ENCODE data around the gene C22orf39. TPM values are rescaled to one million over a fixed set of nuclear protein-coding genes. Genes with fewer than 3 reads are reported as not detected.
"Not testable (repeated sequence)": the region's sequence is repeated elsewhere in the genome, so short reads cannot be mapped to it uniquely, and the experiment has no call there.

Gene C22orf39
- polyA plus RNA-seq, 6 donors from 2014 or later: 64.8 to 102 (median 73.0) TPM

DNA sequence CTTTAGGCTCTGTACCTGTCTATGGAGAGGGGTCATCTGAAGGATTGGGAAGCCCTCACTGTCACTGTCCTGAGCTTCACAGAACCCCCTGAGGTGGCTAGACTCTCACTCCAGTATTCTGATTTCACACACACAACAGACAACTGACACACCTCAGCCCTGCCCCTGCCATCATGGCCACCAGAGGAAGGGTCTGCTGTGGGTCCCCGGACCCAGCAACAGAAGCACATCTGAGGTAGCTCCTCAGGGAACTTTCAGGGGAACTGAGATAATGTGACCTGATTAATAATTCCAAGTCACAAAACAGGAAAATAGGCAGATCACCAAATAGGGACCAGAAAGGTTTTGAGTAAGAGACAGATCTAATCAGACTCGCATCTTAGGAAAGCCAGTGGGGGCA lies 7.5 kb upstream of the C22orf39 start:
- peaks cover 15 to 16% of the 10 kb centered on the region in 2 donors for H3K36me3 Mint-ChIP-seq
- peaks cover 0 to 5% (median 3%) of the 10 kb centered on the region in 3 donors for H3K4me1 Mint-ChIP-seq

DNA sequence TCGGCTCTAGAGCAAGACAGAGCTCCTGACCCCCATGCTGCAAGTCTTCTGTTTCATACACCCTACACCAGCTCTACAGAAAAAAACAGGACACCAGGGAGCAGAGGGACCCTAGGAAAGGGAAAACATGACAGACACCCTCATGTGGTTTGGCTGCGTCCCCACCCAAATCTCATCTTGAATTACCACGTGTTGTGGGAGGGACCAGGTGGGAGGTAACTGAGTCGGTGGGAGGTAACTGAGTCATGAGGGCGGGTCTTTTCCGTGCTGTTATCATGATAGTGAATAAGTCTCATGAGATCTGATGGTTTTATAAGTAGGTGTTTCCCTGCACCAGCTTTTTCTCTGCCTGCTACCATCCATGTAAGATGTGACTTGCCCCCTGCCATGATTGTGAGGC lies 6.6 kb upstream of the C22orf39 start:
- Mint-ChIP-seq H3K36me3 (peaks cover 15 to 16% of the 10 kb centered on the region in 2 donors), H3K4me3 (peak overlapping the region in 1 of 8 donors; percentile 56), H3K9me3 (no peaks in the 10 kb centered on the region), H3K4me1 (peaks cover 3 to 6% (median 5%) of the 10 kb centered on the region in 3 donors), H3K27ac (peak overlapping the region in 3 of 6 donors; percentile 20 to 67 (median 53)), H3K27me3 (no peaks in the 10 kb centered on the region)
- DNase-seq (no peak), ATAC-seq (ENCODE audit: low read depth in 2 of 2) (no peak)

More for the DNA sequence above, 7.5 kb upstream of the C22orf39 start:
- H3K27ac Mint-ChIP-seq: peak overlapping the region in 1 of 6 donors; percentile 67
- ATAC-seq (ENCODE audit: low read depth in 2 of 2) (no peak), DNase-seq (no peak)
- H3K4me3 Mint-ChIP-seq: no peak overlapping the region
- no peaks in the 10 kb centered on the region for H3K9me3 Mint-ChIP-seq
- no peaks in the 10 kb centered on the region for H3K27me3 Mint-ChIP-seq

DNA sequence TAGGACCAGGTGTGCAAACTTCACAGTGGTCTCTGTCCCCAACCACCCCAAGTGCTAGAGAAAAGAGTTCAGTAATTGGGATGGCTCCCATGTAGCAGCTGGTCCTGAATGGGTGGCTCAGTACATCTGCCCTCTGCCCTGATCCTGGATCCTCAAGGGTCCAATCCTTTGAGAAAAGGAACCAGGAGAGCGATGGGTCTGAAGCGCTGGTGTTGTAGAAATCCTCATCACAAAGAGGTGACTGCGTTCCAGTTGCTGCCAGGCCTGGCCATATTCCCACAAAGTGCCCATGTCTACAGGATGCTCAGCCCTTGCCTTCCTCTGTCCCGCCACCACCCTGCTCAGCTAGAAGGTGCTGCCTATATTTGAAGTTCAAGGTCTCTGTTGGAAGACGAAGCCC lies 6.2 kb upstream of the C22orf39 start:
- Mint-ChIP-seq H3K27ac (peak overlapping the region in 2 of 6 donors; percentile 20 to 60), H3K27me3 (no peaks in the 10 kb centered on the region), H3K4me3 (no peak overlapping the region), H3K4me1 (peaks cover 3 to 8% (median 5%) of the 10 kb centered on the region in 3 donors), H3K36me3 (peaks cover 15 to 16% of the 10 kb centered on the region in 2 donors), H3K9me3 (no peaks in the 10 kb centered on the region)
- no peak for ATAC-seq (ENCODE audit: low read depth in 2 of 2)
- no peak for DNase-seq

DNA sequence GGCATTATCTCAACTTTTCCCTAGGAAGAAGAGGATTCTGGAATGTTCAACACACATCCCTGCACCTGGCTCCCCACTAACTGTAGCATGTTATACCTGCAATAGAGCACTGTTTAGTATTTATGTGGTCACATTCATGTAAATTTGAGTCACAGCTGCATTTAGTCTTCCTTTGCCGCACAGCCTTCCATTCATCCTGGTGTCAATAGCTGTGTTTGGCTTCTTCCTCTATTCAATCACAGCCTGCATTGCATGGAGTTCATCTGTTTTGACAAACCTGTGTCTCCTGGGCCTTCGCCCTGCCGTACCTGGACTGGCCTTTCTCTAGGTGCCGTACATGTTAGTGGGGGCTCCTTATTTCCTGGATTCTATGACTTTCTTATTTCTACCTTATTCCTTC lies 4.1 kb upstream of the C22orf39 start:
- Mint-ChIP-seq H3K27ac (peak overlapping the region in 2 of 6 donors; percentile 46 to 85), H3K9me3 (no peaks in the 10 kb centered on the region), H3K4me3 (no peak overlapping the region), H3K27me3 (no peaks in the 10 kb centered on the region), H3K36me3 (peaks cover 15 to 16% of the 10 kb centered on the region in 2 donors), H3K4me1 (peaks cover 17 to 21% (median 18%) of the 10 kb centered on the region in 3 donors)
- no peak for DNase-seq
- ATAC-seq (ENCODE audit: low read depth in 2 of 2): no peak

DNA sequence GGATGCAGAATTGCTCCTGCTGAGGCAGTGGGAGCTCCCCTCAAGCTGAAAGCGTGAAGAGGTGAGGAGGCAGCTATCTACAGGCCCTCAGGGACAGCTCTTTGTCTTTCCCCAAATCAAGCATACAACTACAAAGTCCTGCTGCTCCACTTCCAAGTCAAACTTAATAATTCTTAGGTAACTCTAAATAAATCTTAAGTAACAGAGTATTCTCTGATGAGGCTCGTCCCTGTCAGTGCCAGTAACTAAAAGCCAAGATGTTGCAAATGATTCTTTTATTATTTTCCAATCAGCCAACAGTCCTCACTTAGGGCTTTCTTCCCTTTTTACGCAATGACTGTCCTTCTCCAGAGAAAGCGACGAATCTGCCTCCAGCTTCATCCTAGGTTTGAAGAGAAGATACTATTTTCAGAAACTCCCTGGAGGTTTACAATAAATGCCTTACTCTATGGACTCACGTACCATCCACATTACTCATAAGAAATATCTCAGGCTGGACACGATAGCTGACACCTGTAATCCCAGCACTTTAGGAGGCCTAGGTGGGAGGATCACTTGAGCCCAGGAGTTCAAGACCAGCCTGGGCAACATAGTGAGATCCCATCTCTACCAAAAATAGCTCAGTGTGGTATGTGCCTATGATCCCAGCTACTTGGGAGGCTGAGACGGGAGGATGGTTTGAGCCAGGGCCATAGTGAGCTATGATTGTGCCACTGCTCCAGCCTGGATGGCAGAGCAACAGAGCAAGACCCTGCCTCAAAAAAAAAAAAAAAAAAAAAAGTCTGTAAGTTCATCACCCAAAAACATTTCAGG lies 3.1 kb upstream of the C22orf39 start:
- no peaks in the 10 kb centered on the region for H3K27me3 Mint-ChIP-seq
- H3K36me3 Mint-ChIP-seq: peaks cover 9 to 16% of the 10 kb centered on the region in 2 donors
- no peak for DNase-seq
- no peaks in the 10 kb centered on the region for H3K9me3 Mint-ChIP-seq
- H3K4me3 Mint-ChIP-seq: peak overlapping the region in 1 of 8 donors; percentile 48
- H3K4me1 Mint-ChIP-seq: peaks cover 20 to 30% (median 24%) of the 10 kb centered on the region in 3 donors
- no peak for ATAC-seq (ENCODE audit: low read depth in 2 of 2)
- peak overlapping the region in 1 of 6 donors; percentile 19 for H3K27ac Mint-ChIP-seq

DNA sequence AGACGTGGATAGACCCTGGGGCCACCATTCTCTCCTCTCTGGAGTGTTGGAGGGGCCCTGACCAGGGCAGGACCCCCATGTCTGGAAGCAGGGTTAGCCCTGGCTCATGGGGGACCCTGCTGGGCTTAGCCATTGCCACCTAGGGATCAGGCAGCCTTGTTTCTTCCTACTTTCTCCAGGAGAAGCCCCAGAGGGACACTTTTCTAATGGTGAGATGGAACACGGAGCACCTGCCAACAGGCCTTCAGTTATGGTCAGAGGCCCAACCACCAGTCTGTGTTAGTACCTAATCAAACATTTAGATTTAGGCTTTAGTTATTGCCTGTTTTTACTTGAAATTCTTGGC lies 1.9 kb upstream of the C22orf39 start:
- peak overlapping the region in 3 of 6 donors; percentile 34 to 86 (median 48) for H3K27ac Mint-ChIP-seq

DNA sequence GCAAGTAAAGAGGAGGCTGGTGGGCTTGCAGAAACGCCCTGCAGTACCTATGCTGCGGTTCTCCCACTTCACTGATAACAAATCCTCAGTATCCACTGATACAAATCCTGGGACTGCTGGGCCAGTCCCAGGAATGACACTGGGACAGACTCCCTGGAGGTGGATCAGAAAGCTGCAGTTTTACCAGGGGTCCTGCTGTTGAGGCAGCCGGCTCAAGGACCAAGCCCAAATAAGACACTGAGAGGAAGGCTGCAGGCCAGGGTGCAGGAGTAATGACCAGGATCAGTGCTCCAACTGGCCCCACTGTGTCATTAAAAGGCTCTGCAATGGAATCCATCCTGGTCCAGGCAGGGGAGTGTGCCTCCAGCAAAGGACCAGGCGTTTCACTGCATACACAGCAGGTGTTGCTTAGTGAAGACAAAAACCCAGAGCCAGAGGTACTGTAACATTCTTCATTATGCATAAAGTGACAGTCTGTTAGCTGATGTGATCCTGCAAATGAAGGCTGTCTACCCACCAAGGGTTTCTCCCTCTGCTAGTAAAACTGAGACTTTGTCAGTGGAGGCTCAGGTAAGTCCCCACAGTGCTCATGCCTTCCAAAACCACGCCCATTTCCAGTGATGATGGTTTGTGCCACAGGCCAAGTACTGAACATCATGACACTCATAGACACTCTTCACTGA lies 1.4 kb upstream of the C22orf39 start:
- no peak for DNase-seq
- Mint-ChIP-seq H3K36me3 (peaks cover 0 to 2% of the 10 kb centered on the region in 2 donors), H3K4me1 (peaks cover 29 to 47% (median 39%) of the 10 kb centered on the region in 3 donors), H3K9me3 (no peaks in the 10 kb centered on the region), H3K27ac (peak overlapping the region in 4 of 6 donors; percentile 48 to 99 (median 98)), H3K4me3 (peak overlapping the region; percentile 80 to 99 (median 97)), H3K27me3 (no peaks in the 10 kb centered on the region)
- ATAC-seq (ENCODE audit: low read depth in 2 of 2): no peak

More for the DNA sequence above, 1.9 kb upstream of the C22orf39 start:
- DNase-seq: no peak
- Mint-ChIP-seq H3K27me3 (no peaks in the 10 kb centered on the region), H3K4me3 (peak overlapping the region in 3 of 8 donors; percentile 26 to 90 (median 37)), H3K36me3 (peaks cover 5 to 7% of the 10 kb centered on the region in 2 donors), H3K9me3 (no peaks in the 10 kb centered on the region), H3K4me1 (peaks cover 27 to 41% (median 36%) of the 10 kb centered on the region in 3 donors)
- no peak for ATAC-seq (ENCODE audit: low read depth in 2 of 2)

DNA sequence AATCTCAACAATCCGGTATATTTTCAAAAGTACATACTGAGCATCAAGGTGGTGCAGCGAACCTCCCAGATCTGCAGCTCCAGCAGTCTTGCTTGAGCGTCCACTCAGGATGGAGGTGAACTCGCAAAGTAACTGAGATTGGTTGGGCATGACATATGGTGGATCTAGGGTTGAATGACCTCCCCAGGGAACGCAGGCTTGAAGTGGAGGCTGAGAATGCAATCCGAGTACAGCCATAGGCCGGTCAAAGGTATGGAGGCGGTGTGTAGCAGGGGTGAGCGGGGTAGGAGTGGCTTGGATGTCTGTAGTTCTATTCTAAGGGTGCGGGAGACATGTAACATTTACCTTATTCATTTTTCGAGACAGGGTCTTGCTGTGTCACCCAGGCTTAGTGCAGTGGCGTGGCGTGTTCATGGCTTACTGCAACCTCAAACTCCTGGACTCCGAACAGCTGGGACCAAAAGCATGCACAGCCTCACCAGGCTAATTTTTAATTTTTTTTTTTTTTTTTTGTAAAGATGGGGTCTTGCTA lies 631 bp upstream of the C22orf39 start:
- Mint-ChIP-seq H3K4me1 (peaks cover 32 to 54% (median 46%) of the 10 kb centered on the region in 3 donors), H3K4me3 (peak overlapping the region; percentile 80 to 99 (median 97)), H3K9me3 (no peaks in the 10 kb centered on the region), H3K36me3 (no peaks in the 10 kb centered on the region), H3K27ac (peak overlapping the region; percentile 96 to 99 (median 99)), H3K27me3 (no peaks in the 10 kb centered on the region)
- DNase-seq: peak; percentile 79
- peak; percentile 71 to 73 for ATAC-seq (ENCODE audit: low read depth in 2 of 2)

DNA sequence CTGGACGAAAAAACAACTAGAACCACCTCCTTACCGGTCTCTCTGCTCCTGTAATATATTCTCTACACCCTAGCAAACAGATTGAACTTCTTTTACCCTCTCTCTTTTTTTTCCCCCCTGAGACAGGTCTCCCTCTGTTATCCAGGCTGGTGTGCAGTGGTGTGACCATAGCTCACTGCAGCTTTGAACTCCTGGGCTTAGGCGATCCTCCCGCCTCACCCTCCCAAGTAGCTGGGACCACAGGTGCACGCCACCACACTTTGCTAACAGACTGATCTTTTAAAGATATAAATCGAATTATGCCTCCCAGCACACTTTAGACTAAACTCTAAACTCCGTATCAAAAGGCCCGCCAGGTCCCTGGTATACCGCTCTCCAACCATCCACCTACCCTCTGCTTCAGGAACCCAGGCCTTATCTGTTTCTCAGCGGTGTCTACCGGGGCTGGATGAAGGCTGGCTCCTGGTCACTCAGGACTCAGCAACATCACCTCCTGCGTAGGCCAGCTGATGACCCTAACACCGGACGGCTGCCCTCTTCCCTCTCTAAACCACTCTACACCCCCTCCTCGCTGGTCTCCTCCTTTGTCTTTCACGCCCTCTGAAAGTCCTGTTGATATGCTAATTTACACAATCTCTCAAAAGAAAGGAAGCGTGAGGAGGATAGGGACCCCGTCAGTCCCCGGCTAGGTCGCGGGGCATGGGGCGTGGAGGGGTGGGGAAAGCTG lies 745 bp downstream of the C22orf39 start:
- ATAC-seq (ENCODE audit: low read depth in 2 of 2) (no peak), DNase-seq (no peak)
- H3K36me3 Mint-ChIP-seq: no peaks in the 10 kb centered on the region
- no peaks in the 10 kb centered on the region for H3K27me3 Mint-ChIP-seq
- peaks cover 36 to 65% (median 47%) of the 10 kb centered on the region in 3 donors for H3K4me1 Mint-ChIP-seq
- no peaks in the 10 kb centered on the region for H3K9me3 Mint-ChIP-seq
- peak overlapping the region; percentile 43 to 99 (median 96) for H3K27ac Mint-ChIP-seq
- peak overlapping the region; percentile 80 to 99 (median 94) for H3K4me3 Mint-ChIP-seq

DNA sequence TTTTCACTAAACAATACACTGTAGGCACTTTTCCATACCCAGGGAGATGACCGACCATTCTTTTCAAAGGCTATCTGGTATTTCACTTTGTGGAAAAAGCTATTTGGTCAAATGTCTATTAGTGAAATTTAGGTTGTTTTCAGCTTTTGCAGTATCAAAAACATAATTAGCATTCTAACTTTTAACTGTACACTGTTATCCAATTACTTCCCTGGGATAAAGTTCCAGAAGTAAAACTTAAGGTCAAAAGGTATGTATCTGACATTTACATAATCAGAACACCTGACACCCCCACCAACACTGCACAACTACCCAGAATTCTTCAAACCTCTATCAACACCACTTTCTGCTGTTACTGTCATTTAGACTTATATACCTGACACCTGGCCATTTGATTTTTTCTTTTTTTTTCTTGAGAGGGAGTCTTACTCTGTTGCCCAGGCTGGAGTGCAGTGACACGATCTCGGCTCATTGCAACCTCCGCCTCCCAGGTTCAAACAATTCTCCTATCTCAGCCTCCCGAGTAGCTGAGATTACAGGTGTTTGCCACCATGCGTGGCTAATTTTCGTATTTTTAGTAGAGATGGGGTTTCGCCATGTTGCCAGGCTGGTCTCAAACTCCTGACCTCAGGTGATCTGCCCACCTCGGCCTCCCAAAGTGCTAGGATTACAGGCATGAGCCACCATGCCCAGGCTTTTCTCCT lies 2.1 kb downstream of the C22orf39 start:
- not testable (repeated sequence) for H3K36me3 Mint-ChIP-seq; H3K27me3 Mint-ChIP-seq; H3K9me3 Mint-ChIP-seq; DNase-seq; ATAC-seq (ENCODE audit: low read depth in 2 of 2)
- Mint-ChIP-seq H3K27ac (peak overlapping the region in 3 of 6 donors; percentile 71 to 93 (median 73)), H3K4me1 (peaks cover 43 to 68% (median 44%) of the 10 kb centered on the region in 3 donors), H3K4me3 (peak overlapping the region in 4 of 8 donors; percentile 11 to 90 (median 60))

DNA sequence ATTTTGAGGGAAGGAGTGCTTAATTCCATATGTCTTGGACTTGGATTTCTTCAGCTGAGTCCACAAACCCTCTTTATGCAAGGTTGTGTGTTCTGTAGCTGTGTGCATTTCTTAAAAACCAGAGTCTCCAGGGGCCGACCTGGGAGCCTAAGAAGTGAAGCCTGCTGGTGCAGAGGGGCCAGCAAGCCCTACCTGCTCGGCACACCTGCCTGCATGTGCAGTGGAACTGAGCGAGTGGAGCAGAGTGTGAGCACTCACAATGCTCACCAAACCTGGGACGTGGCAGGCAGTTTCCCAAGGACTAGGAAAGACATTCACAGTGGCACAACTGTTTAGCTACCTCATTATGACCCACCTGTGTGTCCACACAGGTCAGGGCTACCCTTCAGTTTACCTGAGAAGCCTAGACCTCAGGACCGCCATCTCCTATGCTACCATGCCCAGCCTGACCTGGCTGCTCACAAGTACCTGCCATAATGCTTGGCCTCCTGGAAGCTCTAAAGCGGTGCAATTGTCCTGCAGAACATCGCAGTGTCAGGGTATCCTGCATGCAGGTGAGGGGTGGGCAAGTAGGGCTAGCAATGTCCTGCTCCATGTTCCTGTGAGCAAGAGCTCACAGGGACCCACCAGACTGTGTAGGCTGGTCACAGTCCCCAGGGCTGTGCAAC lies 3.8 kb downstream of the C22orf39 start:
- no peak for DNase-seq
- Mint-ChIP-seq H3K27ac (no peak overlapping the region), H3K4me1 (peaks cover 43 to 60% (median 44%) of the 10 kb centered on the region in 3 donors), H3K36me3 (no peaks in the 10 kb centered on the region), H3K9me3 (no peaks in the 10 kb centered on the region), H3K4me3 (peak overlapping the region in 1 of 8 donors; percentile 50), H3K27me3 (no peaks in the 10 kb centered on the region)
- no peak for ATAC-seq (ENCODE audit: low read depth in 2 of 2)

DNA sequence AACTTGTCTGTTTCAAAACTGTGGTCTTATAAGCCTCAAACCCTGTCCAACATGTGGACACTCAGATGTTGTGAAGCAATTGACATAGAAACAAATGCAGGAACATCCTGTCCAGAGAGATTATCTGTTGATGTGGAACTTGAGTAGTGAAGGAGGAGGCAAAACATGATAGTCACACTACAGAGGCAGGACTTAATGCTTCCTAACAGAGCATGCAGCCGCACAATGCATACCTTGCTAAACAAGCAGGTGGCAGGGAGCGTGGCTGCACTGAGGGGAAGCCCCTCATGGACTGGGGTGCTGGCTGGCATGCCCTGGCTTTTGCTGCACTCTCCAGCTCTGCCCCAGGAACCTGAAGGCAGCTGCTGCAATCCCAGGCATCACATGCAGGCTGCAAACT lies 5.3 kb downstream of the C22orf39 start:
- DNase-seq: no peak
- H3K9me3 Mint-ChIP-seq: no peaks in the 10 kb centered on the region
- peaks cover 36 to 52% (median 41%) of the 10 kb centered on the region in 3 donors for H3K4me1 Mint-ChIP-seq
- H3K27me3 Mint-ChIP-seq: no peaks in the 10 kb centered on the region
- ATAC-seq (ENCODE audit: low read depth in 2 of 2): no peak
- peak overlapping the region in 1 of 6 donors; percentile 71 for H3K27ac Mint-ChIP-seq
- H3K4me3 Mint-ChIP-seq: no peak overlapping the region
- no peaks in the 10 kb centered on the region for H3K36me3 Mint-ChIP-seq
